UCSD-AML1 (cell line): ENCODE results near the gene KMT2D.
A peak's percentile ranks its signal among the peaks of the same experiment; 100 is the strongest.

Source experiments
- DNase-seq: peaks from one replicate; lab custom pipeline; 2025; ENCODE audit not compliant: unreplicated experiment; lab: John Stamatoyannopoulos, UW

The KMT2D gene

GRCh38 chr12:49021292-49021915, 39.2 kb downstream of the KMT2D start:
- DNase-seq = no peak

- no peak for DNase-seq
Observed at GRCh38 chr12:49020441-49020840, 40.2 kb downstream of the KMT2D start.

- DNase-seq = peak; percentile 71
Observed at GRCh38 chr12:49019443-49020324, 40.9 kb downstream of the KMT2D start.

GRCh38 chr12:49019120-49019430, 41.5 kb downstream of the KMT2D start:
- DNase-seq = no peak

- DNase-seq = peak; percentile 98
Observed at GRCh38 chr12:49018261-49019119, 42.1 kb downstream of the KMT2D start, which contains the start of gene PRKAG1. PRKAG1 (minus strand) TSS chr12:49018776; CDS start chr12:49018740, 36 bp downstream.

GRCh38 chr12:49017891-49018260, 42.7 kb downstream of the KMT2D start:
- peak; percentile 65 for DNase-seq

- DNase-seq = no peak
Observed at GRCh38 chr12:49015196-49015595, 45.4 kb downstream of the KMT2D start.

- DNase-seq = no peak
Observed at GRCh38 chr12:49014547-49014946, 46.0 kb downstream of the KMT2D start.

GRCh38 chr12:49013428-49013827, 47.2 kb downstream of the KMT2D start:
- no peak for DNase-seq

GRCh38 chr12:49012739-49013138, 47.9 kb downstream of the KMT2D start:
- no peak for DNase-seq
